ENCODE measurements around the gene PAX7. TPM values are rescaled to one million over a fixed set of nuclear protein-coding genes. Genes with fewer than 3 reads are reported as not detected.

Gene PAX7
- total and polyA plus RNA-seq, 2 donors (not counting 3 experiments of a cell fraction or from before 2014, with no cell fraction given) = not detected

GRCh38 chr1:18638835-18639364, 8.3 kb downstream of the PAX7 start:
- no TSS peak for BruUV-seq (replicated peaks)
- no peak overlapping the region for H3K4me2 ChIP-seq (ENCODE audit: insufficient read depth, low read length)
- no peaks in the 10 kb centered on the region for H3K9me3 ChIP-seq (replicated peaks; ENCODE audit: control insufficient read depth, insufficient read depth, low read length)
- ChIA-PET CTCF (no interaction called here), POLR2A (no interaction called here)
- H3K27me3 ChIP-seq (ENCODE audit: control insufficient read depth in 2 of 2, insufficient read depth in 2 of 2, low read length in 2 of 2) = peaks cover 86 to 95% of the 10 kb centered on the region in 2 experiments
- no peaks in the 10 kb centered on the region for H3K4me1 ChIP-seq (ENCODE audit: control insufficient read depth, extremely low read depth, insufficient read depth, low read length)
- no peak overlapping the region for H3K27ac ChIP-seq (ENCODE audit: insufficient read depth, low read depth, low read length)
- dilution Hi-C loops (cut with MboI; ENCODE audit: extremely low pct_ligation_motif_present, low sequenced_read_pairs) = no loop called here
- no peak overlapping the region for H3K9ac ChIP-seq (replicated peaks; ENCODE audit: extremely low read depth, insufficient read depth, low read length)
- H3K9me1 ChIP-seq (replicated peaks; ENCODE audit: control insufficient read depth, extremely low read depth, insufficient read depth, low read length) = no peaks in the 10 kb centered on the region
- H3K79me2 ChIP-seq (ENCODE audit: control insufficient read depth, insufficient read depth, low read length) = no peaks in the 10 kb centered on the region
- DNase-seq (ENCODE audit: low read depth, low spot score) (no peak), FAIRE-seq (no peak)
- TF ChIP-seq, protein P1, sequence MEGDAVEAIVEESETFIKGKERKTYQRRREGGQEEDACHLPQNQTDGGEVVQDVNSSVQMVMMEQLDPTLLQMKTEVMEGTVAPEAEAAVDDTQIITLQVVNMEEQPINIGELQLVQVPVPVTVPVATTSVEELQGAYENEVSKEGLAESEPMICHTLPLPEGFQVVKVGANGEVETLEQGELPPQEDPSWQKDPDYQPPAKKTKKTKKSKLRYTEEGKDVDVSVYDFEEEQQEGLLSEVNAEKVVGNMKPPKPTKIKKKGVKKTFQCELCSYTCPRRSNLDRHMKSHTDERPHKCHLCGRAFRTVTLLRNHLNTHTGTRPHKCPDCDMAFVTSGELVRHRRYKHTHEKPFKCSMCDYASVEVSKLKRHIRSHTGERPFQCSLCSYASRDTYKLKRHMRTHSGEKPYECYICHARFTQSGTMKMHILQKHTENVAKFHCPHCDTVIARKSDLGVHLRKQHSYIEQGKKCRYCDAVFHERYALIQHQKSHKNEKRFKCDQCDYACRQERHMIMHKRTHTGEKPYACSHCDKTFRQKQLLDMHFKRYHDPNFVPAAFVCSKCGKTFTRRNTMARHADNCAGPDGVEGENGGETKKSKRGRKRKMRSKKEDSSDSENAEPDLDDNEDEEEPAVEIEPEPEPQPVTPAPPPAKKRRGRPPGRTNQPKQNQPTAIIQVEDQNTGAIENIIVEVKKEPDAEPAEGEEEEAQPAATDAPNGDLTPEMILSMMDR (IDR thresholded peaks at IDR 0.05; ENCODE audit: extremely low read depth in 1 of 2, insufficient read depth in 1 of 2, low read depth in 1 of 2, low read length in 2 of 2) = no peak
- TF ChIP-seq EZH2 (IDR thresholded peaks at IDR 0.05; ENCODE audit: borderline replicate concordance, low read depth, low read length, severe bottlenecking) = no peak
- no peak for TF ChIP-seq FOS (IDR thresholded peaks at IDR 0.05; ENCODE audit: borderline replicate concordance, insufficient read depth, low read length)
- intact Hi-C loops (cut with micrococcal nuclease) = no loop called here
- no peak overlapping the region for H2AFZ ChIP-seq (ENCODE audit: low read depth, low read length)
- H3K4me3 ChIP-seq (replicated peaks in 1 of 3; ENCODE audit: insufficient read depth in 1 of 3, low read depth in 1 of 3, low read length in 3 of 3) = no peak overlapping the region
- no peaks in the 10 kb centered on the region for H4K20me1 ChIP-seq (replicated peaks; ENCODE audit: control insufficient read depth, extremely low read depth, insufficient read depth, low read length)
- no peaks in the 10 kb centered on the region for H3K36me3 ChIP-seq (ENCODE audit: control insufficient read depth in 2 of 2, extremely low read depth in 1 of 2, insufficient read depth in 2 of 2, low read length in 2 of 2)

DNA sequence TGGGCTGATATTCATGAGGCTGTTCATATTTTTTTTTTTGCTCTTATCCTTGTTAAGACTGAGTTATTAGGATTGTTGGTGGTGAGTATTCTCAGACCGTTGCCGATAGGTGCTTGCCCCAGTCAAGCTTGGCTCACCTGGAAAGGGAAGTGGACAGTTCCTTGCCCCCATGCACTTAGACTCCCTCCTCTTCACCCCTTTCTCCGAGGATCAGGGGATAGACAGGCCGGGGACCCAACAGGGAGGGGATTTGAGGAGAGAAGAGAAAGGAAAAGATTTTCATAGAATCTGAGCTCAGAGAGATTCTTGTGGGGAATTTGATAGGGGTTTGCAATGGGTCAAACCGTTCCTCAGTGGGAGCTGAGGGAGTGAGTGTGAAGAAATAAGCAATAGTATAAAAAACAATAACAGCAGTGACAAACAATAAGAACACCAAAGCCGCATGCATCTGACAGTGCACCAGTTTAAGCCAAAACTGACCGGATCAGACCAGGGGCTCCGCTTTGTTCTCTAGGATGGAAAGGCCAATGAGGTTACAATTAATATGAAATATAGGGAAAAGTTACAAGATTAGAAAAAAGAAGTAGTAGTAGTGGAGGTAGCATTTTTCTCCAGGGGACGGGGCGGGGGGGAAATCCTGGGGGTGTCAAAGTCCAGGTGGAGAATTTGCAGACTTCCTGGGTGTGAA, 8.9 kb downstream of the PAX7 start:
- DNase-seq (ENCODE audit: low read depth, low spot score) (no peak), FAIRE-seq (no peak)
- no TSS peak for BruUV-seq (replicated peaks)
- Histone ChIP-seq H3K27ac (ENCODE audit: insufficient read depth, low read depth, low read length) (no peak overlapping the region), H3K9ac (replicated peaks; ENCODE audit: extremely low read depth, insufficient read depth, low read length) (no peak overlapping the region), H3K27me3 (ENCODE audit: control insufficient read depth in 2 of 2, insufficient read depth in 2 of 2, low read length in 2 of 2) (peaks cover 87 to 95% of the 10 kb centered on the region in 2 experiments), H4K20me1 (replicated peaks; ENCODE audit: control insufficient read depth, extremely low read depth, insufficient read depth, low read length) (no peaks in the 10 kb centered on the region), H3K79me2 (ENCODE audit: control insufficient read depth, insufficient read depth, low read length) (no peaks in the 10 kb centered on the region), H3K4me3 (replicated peaks in 1 of 3; ENCODE audit: insufficient read depth in 1 of 3, low read depth in 1 of 3, low read length in 3 of 3) (no peak overlapping the region), H3K4me1 (ENCODE audit: control insufficient read depth, extremely low read depth, insufficient read depth, low read length) (no peaks in the 10 kb centered on the region), H3K9me1 (replicated peaks; ENCODE audit: control insufficient read depth, extremely low read depth, insufficient read depth, low read length) (no peaks in the 10 kb centered on the region), H3K4me2 (ENCODE audit: insufficient read depth, low read length) (no peak overlapping the region), H3K9me3 (replicated peaks; ENCODE audit: control insufficient read depth, insufficient read depth, low read length) (no peaks in the 10 kb centered on the region), H3K36me3 (ENCODE audit: control insufficient read depth in 2 of 2, extremely low read depth in 1 of 2, insufficient read depth in 2 of 2, low read length in 2 of 2) (no peaks in the 10 kb centered on the region), H2AFZ (ENCODE audit: low read depth, low read length) (no peak overlapping the region)
- intact Hi-C loops (cut with micrococcal nuclease) (no loop called here), dilution Hi-C loops (cut with MboI; ENCODE audit: extremely low pct_ligation_motif_present, low sequenced_read_pairs) (no loop called here)
- no peak for TF ChIP-seq MYC (IDR thresholded peaks at IDR 0.05; ENCODE audit: low read depth, low read length)
- TF ChIP-seq EZH2 (IDR thresholded peaks at IDR 0.05; ENCODE audit: borderline replicate concordance, low read depth, low read length, severe bottlenecking) = peak; percentile 52
- POLR2A ChIA-PET = no interaction called here
- CTCF ChIA-PET = interaction anchor here (0.8 kb wide), 1 partner anchor 236 kb away, joined by 3 read pairs; no protein-coding TSS in a partner anchor
